ENCODE results near the gene HEATR3.

DNA sequence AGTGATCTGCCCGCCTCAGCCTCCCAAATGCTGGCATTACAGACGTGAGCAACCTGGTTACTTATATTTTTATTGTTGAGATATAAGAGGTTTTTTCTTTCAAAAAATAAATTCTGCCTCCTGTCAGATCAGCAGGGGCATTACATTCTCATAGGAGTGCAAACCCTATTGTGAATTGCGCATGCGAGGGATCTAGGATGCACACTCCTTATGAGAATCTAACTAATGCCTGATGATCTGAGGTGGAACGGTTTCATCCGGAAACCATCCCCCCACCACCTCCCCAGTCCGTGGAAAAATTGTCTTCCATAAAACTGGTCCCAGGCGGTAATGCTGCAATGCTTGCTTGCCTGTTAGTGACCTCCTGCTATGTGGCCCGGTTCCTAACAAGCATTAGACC lies 48.2 kb upstream of the HEATR3 start:
- TF ChIP-seq POLR2A (IDR thresholded peaks at IDR 0.05) = no peak
- TF ChIP-seq, protein P1, sequence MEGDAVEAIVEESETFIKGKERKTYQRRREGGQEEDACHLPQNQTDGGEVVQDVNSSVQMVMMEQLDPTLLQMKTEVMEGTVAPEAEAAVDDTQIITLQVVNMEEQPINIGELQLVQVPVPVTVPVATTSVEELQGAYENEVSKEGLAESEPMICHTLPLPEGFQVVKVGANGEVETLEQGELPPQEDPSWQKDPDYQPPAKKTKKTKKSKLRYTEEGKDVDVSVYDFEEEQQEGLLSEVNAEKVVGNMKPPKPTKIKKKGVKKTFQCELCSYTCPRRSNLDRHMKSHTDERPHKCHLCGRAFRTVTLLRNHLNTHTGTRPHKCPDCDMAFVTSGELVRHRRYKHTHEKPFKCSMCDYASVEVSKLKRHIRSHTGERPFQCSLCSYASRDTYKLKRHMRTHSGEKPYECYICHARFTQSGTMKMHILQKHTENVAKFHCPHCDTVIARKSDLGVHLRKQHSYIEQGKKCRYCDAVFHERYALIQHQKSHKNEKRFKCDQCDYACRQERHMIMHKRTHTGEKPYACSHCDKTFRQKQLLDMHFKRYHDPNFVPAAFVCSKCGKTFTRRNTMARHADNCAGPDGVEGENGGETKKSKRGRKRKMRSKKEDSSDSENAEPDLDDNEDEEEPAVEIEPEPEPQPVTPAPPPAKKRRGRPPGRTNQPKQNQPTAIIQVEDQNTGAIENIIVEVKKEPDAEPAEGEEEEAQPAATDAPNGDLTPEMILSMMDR (IDR thresholded peaks at IDR 0.05) = no peak

Measured in adrenal gland (tissue), 5 donors.